HG02588 (cell line): ENCODE measurements around the gene SEMA3F.

ENCODE experiments used
- ATAC-seq: cut with Tn5 transposase; IDR thresholded peaks from one replicate; pipeline ENCODE4 v1.9.1; 2021; ENCODE audit warnings: mild to moderate bottlenecking, moderate library complexity; ENCODE audit not compliant: unreplicated experiment

Gene SEMA3F

GRCh38 chr3:50190936-50191660 is 36.0 kb downstream of the SEMA3F start, which contains the start of gene GNAT1:
GNAT1 (plus strand) TSS chr3:50191610; CDS start chr3:50191726, 116 bp downstream.
- ATAC-seq = no peak

- ATAC-seq = no peak
These were observed 37.0 kb downstream of the SEMA3F start for GRCh38 chr3:50192124-50192523.

GRCh38 chr3:50192689-50193141 is 37.6 kb downstream of the SEMA3F start:
- ATAC-seq = no peak

GRCh38 chr3:50193286-50193685 is 38.2 kb downstream of the SEMA3F start:
- ATAC-seq = no peak

GRCh38 chr3:50193746-50194127 is 38.6 kb downstream of the SEMA3F start:
- no peak for ATAC-seq

DNA sequence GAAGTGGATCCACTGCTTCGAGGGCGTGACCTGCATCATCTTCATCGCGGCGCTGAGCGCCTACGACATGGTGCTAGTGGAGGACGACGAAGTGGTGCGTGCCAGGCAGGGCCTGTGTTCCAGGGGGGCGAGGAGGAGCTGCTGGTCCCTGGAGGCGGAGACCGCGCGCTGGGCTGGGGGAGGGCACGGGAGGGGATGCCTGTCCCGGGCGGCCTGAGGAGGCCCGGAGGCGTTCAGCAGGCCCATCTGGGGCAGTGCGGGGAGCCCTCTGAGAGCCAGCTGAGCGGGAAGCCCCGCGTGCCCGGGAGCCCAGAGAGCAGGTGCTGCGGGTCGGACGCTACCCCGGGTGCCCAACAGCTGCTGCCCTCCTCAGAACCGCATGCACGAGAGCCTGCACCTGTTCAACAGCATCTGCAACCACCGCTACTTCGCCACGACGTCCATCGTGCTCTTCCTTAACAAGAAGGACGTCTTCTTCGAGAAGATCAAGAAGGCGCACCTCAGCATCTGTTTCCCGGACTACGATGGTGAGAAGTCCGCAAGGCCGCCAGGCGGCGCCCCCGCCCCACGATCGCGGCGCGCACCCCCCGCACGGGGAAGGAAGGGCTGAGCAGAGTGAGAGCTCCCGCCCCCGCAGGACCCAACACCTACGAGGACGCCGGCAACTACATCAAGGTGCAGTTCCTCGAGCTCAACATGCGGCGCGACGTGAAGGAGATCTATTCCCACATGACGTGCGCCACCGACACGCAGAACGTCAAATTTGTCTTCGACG is 39.2 kb downstream of the SEMA3F start:
- no peak for ATAC-seq

DNA sequence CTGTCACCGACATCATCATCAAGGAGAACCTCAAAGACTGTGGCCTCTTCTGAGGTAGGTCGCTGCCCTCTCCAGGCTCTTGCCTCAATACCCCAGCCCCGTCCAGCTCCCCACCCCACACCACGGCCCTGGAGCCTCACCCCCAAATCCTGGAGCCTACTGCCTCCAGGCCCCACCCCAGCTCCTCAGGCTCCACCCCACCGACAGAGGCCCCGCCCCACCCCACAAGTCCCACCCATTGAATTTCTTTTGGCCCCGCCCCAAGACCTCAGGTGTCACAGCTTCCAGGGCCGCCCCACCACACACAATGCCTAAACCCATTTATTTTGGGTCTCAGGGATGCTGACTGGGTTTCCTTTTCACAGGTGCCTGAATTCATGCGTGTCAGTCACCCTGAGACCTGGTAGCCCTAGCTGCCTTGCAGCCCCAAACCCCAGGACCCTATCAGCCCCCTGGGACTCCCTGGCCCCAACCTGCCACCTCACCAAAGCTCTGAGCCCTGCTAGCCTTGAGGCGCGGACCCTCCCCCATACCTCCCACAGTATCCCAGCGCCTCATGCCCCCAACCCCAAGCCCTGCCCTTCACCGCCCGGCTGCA is 39.9 kb downstream of the SEMA3F start:
- no peak for ATAC-seq

GRCh38 chr3:50195501-50196252 is 40.6 kb downstream of the SEMA3F start:
- ATAC-seq = no peak

- no peak for ATAC-seq
These were observed 41.2 kb downstream of the SEMA3F start for GRCh38 chr3:50196253-50196801.

DNA sequence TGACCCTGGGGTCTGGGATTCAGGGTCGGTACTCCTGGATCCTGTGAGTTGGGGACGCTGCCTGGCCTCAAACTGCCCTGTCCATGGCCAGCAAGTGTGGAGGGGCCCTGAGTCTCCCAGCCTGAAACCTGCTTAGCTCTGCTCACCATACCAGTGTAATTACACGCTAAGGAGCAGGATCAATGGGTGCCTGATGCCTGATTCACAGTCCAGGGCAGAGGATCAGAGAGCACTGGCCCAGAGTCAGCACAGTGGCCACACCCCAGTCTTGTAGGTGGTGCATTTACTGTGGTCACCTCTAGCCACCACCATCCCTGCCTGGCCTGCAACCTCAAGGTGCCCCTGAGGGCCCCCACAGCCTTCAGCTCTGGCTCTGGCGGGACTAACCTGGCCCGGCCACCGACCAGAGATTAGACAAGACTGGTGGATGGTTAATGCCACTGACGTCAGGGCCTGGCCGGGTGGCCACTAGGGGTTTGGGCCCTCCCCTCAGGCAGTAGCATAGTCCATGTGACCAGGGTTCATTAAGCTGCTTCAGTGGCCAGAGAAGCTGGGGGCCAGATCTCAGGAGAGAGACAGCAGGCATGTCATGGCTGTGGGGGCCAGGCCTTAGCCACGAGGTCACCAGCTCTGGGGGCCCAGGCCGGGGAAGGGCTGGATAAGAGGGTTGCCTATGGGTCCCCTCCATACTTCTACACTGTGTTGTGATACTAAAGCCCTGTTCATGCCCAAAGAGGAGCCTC is 46.6 kb downstream of the SEMA3F start:
- no peak for ATAC-seq

DNA sequence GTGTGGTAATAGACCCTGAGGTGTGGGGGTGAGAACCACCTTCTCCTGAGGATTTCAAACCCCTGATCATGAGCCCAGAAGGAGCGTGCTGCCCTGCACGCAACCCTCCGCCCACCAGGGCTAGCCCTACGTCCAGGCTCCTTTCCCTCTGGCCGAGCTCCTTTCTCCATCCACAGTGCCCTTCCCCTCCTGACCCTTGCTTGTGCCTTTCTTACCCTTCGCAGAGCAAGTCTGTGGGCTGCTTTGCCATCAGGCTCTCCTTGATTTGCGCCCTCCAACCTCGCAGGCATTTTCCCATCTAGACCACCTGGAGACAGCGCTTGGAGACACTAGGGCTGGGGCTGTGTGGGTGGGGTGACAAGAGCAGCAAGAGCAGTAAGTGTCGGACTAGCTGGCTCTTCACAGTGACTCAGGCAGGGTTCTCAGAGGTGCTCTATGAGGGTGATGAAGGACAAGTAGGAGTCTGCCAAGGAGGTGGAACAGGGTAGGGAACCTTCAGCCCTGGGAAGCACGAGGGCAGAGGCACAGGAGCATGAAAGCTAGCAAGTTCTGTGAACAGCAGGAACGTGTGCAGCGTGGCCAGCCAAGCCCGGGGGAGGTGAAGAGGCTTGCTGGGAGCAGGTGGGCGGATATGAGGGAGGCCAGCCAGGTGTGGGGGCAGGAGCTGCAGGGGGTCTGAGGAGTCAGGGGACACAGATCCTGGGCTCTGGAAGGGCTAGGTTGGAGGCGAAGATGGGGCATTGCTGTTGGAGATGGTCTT is 47.4 kb downstream of the SEMA3F start:
- ATAC-seq = no peak

DNA sequence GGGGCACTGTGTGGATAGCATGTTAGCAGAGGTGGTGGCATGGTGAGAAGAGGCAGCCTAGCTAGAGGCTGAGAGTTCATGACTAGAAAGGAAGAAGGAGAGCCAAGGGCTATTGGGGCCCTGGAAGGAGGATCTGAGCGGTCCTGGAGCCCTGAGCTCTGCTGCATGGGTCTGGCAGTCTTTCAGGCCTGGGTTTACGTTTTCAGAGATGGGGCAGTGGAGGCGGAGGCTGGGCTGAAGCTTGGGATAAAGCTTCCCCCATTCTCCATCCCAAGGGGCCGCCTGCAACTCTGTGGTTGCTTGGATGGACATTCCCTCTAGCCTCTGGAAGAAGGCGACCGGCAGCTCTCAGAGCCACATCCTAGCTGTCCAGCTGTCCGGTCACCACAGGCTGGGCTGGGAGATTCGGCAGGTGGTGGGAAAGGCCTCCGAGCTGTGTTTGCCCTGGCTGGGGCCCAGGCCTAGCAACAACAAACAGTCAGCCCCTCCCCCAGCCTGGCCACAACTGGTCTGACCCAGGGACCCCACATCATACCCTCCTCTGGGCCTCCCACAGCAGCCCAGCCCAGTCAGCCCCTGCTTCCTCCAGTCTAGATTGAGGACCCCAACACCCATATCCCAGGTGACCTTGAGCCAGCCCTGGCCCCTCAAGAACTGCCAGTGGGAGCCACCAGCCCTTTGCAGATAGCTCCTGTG is 48.1 kb downstream of the SEMA3F start:
- ATAC-seq = no peak

DNA sequence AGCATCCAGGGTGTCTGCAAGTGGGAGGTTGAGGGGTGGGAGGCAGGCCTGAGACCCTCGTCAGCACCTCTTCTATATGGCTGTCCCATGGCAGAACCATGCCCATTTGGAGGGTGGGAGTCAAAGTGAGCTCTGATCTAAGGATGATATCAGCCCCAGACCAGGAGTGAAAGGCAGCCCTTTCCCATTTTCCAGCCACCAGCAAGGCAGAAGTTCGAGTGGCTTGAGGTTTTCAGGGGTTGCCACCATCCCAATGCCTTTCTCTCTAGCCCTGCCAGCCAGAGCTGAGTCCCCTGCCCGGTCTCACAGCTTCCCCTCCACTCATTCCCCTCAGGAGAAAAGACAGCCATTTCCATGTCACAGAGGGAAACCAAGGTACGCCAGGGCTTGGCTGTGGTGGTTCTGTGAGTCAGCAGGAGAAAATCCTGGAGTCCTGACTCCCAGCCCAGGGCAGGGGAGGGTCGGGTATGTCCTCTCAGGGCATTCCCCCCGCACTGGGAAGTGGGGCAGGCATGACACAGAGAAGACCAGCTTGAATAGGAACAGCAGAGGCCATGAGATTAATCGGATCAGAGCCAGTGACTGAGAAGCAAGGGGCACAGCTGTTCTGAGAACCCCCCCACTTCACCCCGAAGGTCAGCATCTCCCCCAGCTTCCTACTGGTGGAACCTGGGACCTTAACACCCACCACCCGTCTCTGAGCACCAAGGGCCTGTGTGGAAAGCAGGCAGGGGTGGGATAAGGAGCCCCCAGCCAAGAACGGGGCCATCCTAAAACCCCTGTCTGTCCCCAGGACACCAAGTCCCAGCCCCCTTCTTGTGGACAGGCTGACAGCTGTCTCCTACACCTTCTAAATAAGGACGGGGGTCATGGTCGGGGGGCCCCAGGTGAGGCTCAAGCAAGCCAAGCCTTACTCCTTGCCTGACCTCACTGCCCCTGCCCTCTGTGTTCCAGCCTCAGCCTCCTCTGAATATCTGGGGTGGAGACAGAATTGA is 49.0 kb downstream of the SEMA3F start:
- ATAC-seq = no peak

DNA sequence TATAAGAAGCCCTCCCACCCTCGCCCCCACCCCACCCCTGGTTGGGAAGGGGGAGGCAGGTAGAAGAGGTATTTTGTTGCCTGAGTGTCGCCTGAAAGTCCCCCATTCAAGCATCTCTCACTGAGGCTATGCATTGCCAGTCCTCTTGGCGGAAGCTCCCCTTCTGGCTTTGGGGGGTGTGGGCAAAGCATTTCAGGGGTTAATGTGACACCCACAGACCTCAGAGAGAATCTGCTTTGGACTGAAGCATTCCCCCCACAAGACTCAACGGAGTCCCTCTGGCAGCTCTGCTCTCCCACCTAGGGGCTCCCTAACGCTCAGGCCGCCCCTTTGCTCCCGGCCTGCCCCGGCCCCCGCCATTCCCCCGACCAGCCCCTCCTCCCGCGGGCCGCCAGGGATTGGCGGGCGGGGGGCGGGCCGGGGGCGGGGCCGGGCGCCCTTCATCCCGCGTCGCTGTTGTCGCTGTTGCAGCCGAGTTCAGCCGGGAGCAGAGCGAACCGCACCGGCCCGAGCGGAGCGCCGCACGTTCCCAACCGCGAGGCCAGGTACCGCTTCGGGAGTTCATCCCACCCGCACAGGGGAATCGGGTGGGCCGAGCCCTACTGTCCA is 49.8 kb downstream of the SEMA3F start, which contains the start of gene SLC38A3:
SLC38A3 (plus strand) TSS at position 468 of the 609 bp plus-strand sequence. CDS start 8,929 bp downstream, outside the sequence.
- ATAC-seq = no peak

- ATAC-seq = no peak
These were observed 50.5 kb downstream of the SEMA3F start for GRCh38 chr3:50205413-50206276.
